ENCODE data around the gene SOAT1.

DNA sequence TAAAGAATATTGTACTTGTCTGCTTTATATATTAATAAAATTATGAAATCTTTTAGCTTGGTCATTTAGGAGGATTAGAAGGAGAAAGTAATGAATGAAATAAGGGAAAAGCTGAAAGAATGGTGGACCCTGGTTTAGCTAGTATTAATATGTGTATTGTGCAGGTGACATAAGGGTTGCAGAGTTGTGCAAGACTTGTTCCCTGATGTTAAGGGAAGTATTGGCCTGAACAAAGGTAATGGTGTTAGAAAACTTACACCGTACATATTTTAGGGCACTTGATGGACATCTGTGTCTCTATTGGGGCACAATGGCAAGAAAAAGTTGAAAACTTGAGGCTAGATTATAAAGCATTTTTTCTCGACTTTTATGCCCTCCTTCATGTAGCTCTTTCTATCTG, 32.2 kb downstream of the SOAT1 start:
- no peak for TF ChIP-seq POLR2A (IDR thresholded peaks at IDR 0.05)
- TF ChIP-seq, protein P1, sequence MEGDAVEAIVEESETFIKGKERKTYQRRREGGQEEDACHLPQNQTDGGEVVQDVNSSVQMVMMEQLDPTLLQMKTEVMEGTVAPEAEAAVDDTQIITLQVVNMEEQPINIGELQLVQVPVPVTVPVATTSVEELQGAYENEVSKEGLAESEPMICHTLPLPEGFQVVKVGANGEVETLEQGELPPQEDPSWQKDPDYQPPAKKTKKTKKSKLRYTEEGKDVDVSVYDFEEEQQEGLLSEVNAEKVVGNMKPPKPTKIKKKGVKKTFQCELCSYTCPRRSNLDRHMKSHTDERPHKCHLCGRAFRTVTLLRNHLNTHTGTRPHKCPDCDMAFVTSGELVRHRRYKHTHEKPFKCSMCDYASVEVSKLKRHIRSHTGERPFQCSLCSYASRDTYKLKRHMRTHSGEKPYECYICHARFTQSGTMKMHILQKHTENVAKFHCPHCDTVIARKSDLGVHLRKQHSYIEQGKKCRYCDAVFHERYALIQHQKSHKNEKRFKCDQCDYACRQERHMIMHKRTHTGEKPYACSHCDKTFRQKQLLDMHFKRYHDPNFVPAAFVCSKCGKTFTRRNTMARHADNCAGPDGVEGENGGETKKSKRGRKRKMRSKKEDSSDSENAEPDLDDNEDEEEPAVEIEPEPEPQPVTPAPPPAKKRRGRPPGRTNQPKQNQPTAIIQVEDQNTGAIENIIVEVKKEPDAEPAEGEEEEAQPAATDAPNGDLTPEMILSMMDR (IDR thresholded peaks at IDR 0.05): no peak
